GM21423 (cell line): ENCODE results near the gene SDC4.
A peak's percentile ranks its signal among the peaks of the same experiment; 100 is the strongest.

ENCODE experiments used
- ATAC-seq: cut with Tn5 transposase; IDR thresholded peaks from one replicate; pipeline ENCODE4 v1.9.1; 2021; ENCODE audit warnings: mild to moderate bottlenecking, moderate library complexity; ENCODE audit not compliant: unreplicated experiment

The SDC4 gene

DNA sequence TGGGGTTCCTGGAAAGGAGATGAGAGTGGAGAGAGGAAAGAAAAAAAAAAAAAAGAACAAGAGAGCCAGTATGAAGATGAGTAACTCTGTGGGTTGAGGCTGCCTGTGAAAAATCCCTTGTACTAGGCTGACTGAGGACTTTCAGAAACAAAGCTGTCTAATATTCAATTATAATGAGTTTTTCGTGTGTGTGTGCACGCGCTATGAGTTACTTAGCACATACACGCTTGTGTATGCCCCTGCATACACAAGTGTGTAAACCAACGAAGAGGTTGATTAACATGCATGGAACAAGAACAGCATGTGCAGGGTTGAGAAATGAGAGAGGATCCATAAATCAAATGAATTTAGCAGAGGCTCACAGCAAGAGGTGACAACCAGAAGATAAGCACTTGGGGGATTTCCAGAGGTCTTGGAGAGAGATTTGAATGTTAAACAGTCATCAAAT is 46.4 kb downstream of the SDC4 start:
- ATAC-seq = no peak

DNA sequence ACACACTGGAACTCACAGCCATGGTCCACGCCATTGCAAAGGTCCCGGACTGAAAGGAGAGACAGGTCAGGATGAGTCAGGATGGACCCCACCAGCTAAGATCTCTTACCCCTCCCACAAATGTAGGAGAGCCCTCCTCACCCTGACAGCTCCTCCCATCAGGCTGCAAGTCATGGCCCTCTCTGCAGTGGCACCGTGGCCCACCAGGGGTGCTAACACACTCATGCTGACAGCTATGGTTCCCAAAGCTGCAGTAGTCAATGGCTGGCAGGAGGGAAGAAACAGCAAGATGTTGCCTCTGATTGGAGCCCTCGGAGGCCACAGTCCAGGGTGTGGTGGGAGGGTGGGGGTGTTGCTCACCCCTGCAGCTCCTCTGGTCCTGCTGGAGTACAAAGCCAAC is 47.3 kb downstream of the SDC4 start:
- no peak for ATAC-seq

DNA sequence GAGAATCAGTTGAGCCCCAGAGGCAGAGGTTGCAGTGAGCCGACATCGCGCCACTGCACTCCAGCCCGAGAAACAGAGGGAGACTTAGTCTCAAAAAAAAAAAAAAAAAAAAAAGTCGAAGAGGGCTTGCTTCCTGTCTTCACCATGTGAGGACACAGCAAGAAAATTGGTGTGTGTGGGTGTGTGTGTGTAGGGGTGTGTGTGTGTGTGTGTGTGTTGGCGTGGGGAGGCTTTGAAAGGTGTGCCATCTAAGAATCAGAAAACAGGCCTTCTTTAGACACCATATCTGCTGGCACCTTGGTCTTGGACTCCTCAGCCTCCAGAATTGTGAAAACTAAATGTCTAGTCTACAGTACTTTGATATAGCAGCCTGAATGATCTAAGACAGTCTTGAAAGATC is 48.4 kb downstream of the SDC4 start:
- ATAC-seq = no peak

DNA sequence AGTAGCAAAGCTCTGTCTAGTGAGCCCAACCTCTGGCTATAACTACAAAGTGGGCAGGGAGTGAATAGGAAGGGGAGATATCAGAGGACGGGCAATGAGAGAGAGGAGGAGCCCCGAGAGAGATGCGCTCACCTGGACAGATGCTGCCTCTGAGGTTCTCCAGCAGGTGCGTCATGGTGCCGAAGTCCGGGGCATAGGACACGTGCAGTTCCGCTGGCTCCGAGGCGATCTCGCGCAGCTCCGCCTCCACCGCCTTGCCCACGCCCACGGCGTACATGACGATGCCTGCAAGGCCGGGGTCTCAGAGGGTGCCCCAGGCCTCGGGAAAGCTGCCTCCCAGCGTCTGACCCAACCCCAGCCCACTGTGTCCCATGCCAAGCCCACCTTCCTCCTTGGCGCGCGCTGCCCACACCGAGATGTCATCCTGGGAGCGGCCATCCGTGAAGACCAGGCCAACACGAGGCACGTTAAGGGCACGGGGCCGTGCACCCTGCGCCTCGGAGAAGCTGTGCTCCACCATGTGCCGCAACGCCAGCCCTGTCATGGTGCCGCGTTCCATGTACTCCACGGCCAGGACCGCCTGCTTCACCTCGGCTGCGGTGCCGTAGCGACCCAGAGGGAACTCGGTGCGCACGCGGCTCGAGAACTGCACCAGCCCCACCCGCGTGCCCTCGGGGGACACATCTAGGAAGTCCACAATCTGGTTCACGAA is 50.3 kb downstream of the SDC4 start:
- ATAC-seq = no peak

DNA sequence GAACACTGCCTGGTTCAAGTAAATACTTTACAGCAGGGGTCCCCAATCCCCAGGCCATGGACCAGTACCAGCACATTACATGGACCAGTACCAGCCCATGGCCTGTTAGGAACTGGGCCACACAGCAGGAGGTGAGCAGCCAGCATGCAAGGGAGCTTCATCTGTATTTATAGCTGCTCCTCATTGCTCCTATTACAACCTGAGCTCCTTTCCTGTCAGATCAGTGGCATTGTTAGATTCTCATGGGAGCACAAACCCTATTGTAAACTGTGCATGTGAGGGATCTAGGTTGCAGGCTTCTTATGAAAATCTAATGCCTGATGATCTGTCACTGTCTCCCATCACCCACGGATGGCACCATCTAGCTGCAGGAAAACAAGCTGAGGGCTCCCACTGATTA is 53.6 kb downstream of the SDC4 start:
- no peak for ATAC-seq

DNA sequence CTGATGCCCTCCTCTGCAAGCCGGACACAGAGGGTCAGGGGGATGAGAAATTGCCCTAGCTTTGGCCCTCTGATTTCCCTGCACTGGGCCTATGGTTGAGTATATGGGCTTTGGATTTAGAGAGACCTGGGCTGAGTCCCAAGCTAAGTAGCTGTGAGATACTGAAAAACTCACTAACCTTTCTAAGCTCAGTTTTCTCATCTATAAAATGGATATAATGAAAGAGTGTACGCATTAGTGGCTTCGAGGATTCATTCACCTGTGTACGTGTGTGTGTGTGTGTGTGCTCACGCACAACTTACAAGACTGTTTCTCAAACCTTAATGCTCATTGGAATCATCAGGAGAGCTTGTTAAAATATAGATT is 54.2 kb downstream of the SDC4 start:
- no peak for ATAC-seq

DNA sequence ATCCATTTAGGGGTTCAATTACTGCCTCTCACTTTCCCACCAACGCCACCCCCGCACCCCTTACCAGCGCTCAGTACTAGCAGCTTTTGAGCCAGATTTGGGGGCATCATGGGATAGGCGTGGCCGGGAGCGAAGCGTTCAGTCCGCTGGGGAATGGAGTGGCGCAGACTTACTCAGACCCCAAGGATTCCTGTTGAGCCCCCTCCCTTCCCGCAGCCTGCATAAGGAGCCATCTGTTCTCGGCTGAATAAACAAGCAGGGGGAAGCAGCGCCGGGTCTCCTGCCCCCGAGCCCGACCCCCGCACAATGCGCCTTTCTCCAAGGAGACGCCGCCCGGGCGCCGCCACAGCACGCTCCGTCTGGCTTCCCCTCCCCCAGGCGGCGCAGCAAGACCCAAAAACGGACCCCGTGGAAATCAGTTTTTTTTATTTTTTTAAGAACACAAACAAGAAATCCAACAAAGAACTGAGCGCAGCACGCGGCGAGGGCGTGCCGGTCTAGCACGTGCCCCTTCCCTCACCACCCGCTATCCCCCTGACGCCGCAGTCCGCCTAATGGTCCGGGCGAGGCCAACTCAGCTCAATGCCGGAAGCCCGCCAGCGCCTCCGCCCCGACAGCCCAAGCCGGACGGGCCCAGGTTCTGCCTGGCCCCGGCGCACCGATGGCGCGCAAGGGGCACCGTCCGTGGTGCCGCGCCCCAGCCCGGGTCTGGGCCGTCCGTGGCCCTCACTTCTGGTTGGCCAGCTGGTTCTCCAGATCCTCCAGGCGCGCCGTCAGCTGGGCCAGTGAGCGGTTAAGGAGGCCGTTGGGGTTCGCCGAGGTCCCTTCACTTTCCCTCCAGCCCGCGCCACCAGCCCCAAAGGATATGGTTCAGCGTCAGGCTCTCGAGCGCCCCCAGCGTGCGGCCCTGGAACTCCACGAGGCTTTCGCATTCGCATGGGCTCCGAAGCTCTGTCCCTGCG is 54.9 kb downstream of the SDC4 start:
- ATAC-seq = peak; percentile 52

DNA sequence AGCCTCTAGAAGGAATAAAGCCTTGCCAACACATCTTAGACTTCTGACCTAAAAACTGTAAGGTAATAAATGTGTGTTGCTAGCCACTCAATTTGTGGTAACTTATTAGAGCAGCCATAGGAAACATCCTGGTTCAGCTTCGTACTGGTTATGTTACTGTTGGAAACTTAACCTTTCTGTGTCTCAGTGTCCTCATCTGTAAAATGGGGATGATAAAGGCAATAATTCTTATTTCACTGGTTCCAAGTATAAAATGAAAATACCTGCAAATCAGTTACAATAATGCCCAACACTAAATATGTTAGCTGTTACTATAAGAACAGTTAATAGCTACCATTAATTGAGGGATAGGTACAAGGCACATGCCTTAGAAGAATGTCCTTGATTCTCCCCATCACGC is 55.9 kb downstream of the SDC4 start:
- no peak for ATAC-seq

DNA sequence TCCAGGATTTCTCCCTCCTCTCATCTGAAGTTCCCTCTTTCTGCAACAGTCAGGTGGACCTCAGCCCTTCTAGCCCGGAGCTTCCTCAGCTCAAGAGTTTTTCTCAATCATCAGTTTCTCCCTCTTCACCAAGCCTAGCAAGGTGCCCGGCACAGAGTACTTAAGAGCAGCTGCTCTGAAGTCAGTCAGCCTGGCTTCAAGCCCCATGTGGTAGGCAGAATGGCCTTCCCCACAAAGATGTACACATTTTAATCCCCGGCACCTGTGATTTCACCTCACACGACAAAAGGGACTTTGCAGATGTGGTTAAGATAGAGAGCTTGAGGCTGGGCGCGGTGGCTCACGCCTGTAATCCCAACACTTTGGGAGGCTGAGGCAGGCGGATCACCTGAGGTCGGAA is 56.7 kb downstream of the SDC4 start:
- ATAC-seq = no peak

DNA sequence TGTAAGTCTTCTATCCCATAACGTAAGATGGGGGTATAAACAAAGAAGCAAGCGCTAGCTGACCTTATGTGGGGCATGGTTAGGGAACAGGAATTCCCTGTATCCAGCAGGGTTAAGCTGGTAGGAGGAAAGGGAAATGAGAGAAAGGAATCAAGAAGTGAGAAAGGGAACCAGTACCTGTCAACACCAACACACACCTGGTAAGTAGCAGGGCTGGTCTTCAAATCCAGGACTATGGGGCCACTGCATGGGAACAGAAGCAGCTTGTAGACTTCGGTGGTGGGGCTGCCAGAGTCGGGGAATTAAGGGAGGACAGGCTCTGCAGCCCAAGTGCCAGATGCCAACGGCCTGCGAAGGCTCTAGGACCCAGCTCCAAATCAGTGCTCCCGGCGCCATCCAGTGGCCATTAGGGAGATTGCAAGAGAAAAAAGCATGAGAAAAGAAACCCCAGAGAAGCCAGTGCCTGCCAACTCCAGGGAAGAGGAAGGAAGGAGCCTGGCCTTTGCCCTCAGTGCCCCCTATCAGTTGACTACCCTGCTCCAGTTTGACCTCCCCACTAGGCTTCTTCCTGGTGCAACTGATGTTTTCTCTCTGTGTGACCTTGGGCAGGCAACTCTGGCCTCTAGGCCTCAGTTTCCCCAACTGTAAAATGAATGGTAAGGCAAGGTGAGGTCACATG is 57.4 kb downstream of the SDC4 start:
- no peak for ATAC-seq

DNA sequence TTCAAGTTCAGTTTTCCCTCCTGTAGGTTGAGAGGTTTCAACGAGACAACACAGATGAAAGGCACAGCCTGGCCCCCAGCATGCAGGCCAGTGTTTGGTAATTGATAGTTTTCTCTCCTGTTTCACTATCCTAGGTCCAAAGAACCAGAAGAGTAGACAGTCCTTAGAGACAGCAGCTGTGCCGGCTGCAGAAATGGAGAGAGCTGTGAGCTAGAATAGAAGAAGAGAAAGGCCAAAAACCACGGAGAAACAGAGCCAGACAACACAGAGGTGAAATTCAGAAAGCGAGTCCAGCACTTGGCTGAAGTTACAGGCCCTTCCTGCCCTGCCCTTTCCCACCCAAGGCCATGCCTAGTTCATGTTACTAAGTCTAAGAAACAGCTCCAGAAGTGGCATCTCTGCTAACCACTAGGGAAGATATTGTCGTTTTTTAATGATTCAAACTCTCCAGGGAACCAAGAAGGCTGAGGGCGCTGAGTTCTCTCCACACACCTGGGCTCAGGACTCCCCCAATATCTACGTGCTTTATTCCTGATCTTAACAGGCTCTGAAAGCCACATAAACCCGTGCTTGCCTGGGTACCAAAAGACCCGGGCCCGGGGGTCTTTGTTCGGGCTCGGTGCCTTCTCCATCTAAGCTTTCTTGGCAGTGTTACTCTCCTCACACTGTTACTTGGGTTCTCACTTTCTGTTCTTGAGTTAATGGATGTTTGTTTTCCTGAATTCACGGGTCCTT is 58.1 kb downstream of the SDC4 start:
- no peak for ATAC-seq

DNA sequence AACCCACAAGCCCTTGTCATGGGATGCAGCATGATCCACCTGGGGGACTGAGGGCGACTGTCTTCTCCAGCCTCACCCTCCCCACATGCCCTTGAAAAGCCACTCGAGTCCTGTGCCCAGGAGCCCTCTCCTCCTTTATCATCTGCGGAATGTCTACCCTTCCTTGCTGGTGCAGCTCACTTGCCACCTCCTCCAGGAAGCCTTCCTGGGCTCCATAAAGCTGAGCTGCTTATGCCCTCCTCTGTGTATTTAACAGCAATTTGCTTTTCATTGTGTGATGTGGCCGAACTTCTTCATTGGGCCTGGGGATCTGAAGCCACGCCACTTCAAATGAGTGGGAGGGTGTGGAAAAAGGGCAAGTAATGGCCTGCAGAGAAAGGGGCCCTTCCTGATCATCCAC is 59.4 kb downstream of the SDC4 start:
- no peak for ATAC-seq

DNA sequence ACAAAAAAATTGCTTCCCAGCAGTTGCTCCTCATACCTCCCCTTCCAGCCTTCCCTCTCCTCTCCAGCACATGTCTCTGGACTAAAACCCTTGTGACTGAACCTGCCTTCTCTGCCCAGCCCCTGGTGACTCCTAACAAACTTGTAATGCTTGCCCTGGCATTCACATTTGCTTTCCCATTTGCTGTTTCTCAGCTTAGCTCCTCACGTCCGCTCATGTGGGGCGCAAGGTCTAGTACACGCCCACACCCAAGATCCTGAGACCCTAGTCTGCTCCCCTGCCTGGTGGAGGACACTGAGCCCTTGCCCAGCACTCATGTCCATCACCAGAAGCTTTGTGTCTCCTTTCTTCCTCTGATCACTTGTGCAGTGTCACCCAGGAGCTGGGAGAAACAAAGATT is 59.8 kb downstream of the SDC4 start:
- ATAC-seq = no peak

DNA sequence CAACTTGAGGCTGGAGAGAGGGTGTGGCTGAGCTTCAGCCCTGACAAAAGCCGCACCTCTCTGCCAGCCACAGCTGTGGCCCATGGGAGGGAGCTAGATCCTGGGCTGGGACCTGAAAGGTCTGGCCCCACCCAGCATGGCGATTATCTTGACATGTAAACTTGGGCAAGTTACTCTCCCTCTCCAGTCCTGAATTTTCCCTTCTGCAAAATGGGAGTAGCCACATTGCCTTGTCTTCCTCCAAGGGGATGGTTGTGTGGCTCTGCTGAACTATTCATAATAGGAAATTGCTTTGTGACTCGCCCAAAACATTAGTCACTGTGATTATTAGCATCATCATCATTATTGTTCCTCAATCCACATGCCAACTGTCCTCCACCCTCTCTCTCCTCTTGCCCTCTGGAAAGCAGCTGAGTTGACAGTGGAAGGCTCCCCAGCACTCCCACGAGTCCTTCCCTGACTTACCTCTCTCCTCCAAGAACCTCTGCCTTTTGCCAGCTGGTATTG is 64.6 kb downstream of the SDC4 start:
- no peak for ATAC-seq

DNA sequence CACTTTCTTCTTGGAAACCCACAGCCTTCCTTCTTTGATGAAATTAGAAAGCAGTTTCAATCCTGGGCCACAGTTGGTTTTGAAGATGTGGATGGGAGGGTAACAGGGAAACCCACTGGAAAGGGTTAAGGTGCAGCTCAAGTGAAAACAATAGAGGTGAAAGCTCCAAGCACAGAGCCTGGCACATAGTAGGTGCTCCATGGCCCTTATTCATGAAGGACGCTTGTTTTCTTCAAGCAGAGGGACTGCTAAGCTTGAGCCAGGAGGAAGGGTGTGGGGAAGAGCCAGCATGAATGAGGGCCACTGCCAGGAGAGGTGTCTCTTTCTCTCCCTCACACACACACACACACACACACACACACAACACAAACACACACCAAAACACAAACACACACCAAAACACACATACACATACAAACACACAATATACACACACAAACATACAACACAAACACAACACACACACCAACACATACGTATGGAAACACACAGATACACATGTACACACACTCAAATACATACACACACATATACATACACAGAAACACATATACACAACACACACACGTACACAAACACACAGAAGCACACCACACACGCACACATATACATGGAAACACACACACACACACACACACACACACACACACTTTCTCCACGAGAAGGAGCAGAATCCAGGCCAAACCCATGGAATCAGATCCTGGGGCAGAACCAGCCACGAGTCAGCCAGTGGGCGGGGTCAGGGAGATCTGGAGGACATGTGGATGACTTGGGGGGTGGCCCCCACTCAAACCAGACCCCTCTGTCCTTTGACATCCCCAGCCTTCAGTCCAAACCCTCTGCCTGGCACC is 65.3 kb downstream of the SDC4 start:
- ATAC-seq = no peak

DNA sequence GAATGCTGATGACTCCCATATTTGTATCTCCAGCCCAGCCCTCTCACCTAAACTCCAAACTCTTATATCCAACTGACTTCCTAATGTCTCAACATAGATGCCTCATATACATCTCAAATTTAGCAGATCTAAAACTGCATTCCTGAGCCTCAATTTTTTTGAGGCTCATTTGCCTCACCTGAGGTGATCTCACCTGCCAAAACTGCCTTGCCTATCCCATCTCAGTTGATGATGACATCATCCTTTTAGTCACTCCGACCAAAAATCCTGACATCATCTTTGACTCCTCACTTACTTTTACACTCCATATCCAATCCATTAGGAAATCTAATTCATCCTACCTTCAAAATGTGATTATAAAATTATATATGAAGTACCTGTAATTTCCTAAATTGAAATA is 68.2 kb downstream of the SDC4 start:
- no peak for ATAC-seq

DNA sequence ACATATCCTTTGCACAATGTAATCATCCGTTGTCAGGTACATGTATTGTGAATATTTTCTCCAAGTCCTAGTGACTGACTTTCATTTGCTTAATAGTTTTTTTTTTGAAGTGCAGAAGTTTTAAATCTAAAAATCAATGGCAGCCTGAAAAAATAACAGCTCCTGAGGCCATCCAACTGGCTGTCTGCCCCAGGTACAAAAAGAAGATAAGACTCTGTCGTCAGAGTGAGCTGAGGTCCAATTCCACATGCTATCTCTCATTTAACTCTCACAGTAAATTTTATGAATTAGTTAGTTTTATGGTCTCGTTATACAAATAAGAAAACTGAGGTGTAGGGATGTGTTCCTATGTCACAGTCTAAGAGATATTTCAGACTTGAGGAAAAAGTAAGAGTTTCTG is 72.9 kb downstream of the SDC4 start:
- ATAC-seq = no peak
